ENCODE data around the gene GABRR1. TPM values are rescaled to one million over a fixed set of nuclear protein-coding genes. Genes with fewer than 3 reads are reported as not detected.

Gene GABRR1
- total RNA-seq, 2 experiments from 2014 or later, result not detected

GRCh38 chr6:89144354-89144906 lies 72.7 kb downstream of the GABRR1 start:
- H3K27ac ChIP-seq (ENCODE audit: low read depth, low read length, poor library complexity, severe bottlenecking), result peak overlapping the region; percentile 76
- H3K79me2 ChIP-seq (ENCODE audit: insufficient read depth, low read depth, low read length), result peaks cover 27% of the 10 kb centered on the region; the same call in 1 of the 2 replicates
- intact Hi-C loops (cut with micrococcal nuclease; ENCODE audit: unreplicated experiment), result no loop called here
- peak overlapping the region; percentile 76 for H3K4me3 ChIP-seq (ENCODE audit: low read depth, low read length, poor library complexity, severe bottlenecking)
- no peaks in the 10 kb centered on the region for H4K20me1 ChIP-seq (ENCODE audit: insufficient read depth, low read length)
- peak; percentile 22 for DNase-seq (ENCODE audit: low spot score)
- no TSS peak for BruUV-seq (replicated peaks)
- peak overlapping the region; percentile 97 for H2AFZ ChIP-seq (ENCODE audit: low read length)
- ChIA-PET CTCF (ENCODE audit: unreplicated experiment) (interaction anchor here (1.0 to 1.4 kb wide), 4 partner anchors 18 to 66 kb away, joined by 3 to 6 read pairs (median 4); partner anchors contain the start of gene PNRC1), POLR2A (interaction anchor here (0.7 to 6.0 kb wide), 18 partner anchors 8 to 1240 kb away, joined by 3 to 66 read pairs (median 4); partner anchors contain the start of genes PNRC1 and UBE2J1)
- no peak for TF ChIP-seq CTCF (conservative IDR thresholded peaks at IDR 0.05; ENCODE audit: low read length)
- no peak for TF ChIP-seq EZH2phosphoT487 (IDR thresholded peaks at IDR 0.05; ENCODE audit: borderline replicate concordance, low read depth, low read length)
- H3K36me3 ChIP-seq (ENCODE audit: insufficient read depth, low read length), result peaks cover 10% of the 10 kb centered on the region
- no peaks in the 10 kb centered on the region for H3K9me2 ChIP-seq (ENCODE audit: insufficient read depth, low read length)
- H3K9me3 ChIP-seq (ENCODE audit: low read length), result no peaks in the 10 kb centered on the region
- H3K4me1 ChIP-seq (ENCODE audit: insufficient read depth, low read length, poor library complexity, severe bottlenecking), result peaks cover 38% of the 10 kb centered on the region
- H3K4me2 ChIP-seq (ENCODE audit: low read length), result peak overlapping the region; percentile 84

- H3K4me1 ChIP-seq (ENCODE audit: insufficient read depth, low read length, poor library complexity, severe bottlenecking), result peaks cover 12% of the 10 kb centered on the region
- H3K9me2 ChIP-seq (ENCODE audit: insufficient read depth, low read length), result no peaks in the 10 kb centered on the region
- no TSS peak for BruUV-seq (replicated peaks)
- H3K4me3 ChIP-seq (ENCODE audit: low read depth, low read length, poor library complexity, severe bottlenecking), result no peak overlapping the region
- ChIA-PET CTCF (ENCODE audit: unreplicated experiment) (no interaction called here), POLR2A (interaction anchor here (1.9 kb wide), 1 partner anchor 60 kb away, joined by 5 read pairs; the partner anchor contains the start of gene PNRC1)
- no peak overlapping the region for H2AFZ ChIP-seq (ENCODE audit: low read length)
- intact Hi-C loops (cut with micrococcal nuclease; ENCODE audit: unreplicated experiment), result no loop called here
- no peaks in the 10 kb centered on the region for H4K20me1 ChIP-seq (ENCODE audit: insufficient read depth, low read length)
- H3K36me3 ChIP-seq (ENCODE audit: insufficient read depth, low read length), result no peaks in the 10 kb centered on the region
- TF ChIP-seq EZH2phosphoT487 (IDR thresholded peaks at IDR 0.05; ENCODE audit: borderline replicate concordance, low read depth, low read length), result no peak
- TF ChIP-seq CTCF (conservative IDR thresholded peaks at IDR 0.05; ENCODE audit: low read length), result no peak
- no peaks in the 10 kb centered on the region for H3K9me3 ChIP-seq (ENCODE audit: low read length)
- H3K79me2 ChIP-seq (ENCODE audit: insufficient read depth, low read depth, low read length), result no peaks in the 10 kb centered on the region; the same call in 1 of the 2 replicates
- DNase-seq (ENCODE audit: low spot score), result no peak
- H3K4me2 ChIP-seq (ENCODE audit: low read length), result no peak overlapping the region
- no peak overlapping the region for H3K27ac ChIP-seq (ENCODE audit: low read depth, low read length, poor library complexity, severe bottlenecking)
These were observed 76.6 kb downstream of the GABRR1 start for GRCh38 chr6:89140347-89141156.

Data from OCI-LY7 (cell line).